HG03066 (cell line): ENCODE data around the gene GIMAP2.
"Not testable (repeated sequence)": the region's sequence is repeated elsewhere in the genome, so short reads cannot be mapped to it uniquely, and the experiment has no call there.

Source experiments
- ATAC-seq: cut with Tn5 transposase; IDR thresholded peaks from one replicate; pipeline ENCODE4 v1.9.1; 2021; ENCODE audit warnings: low read depth; ENCODE audit not compliant: unreplicated experiment

The GIMAP2 gene

GRCh38 chr7:150685219-150686029, at the start of gene GIMAP2:
GIMAP2 (plus strand) TSS chr7:150685706; CDS start chr7:150687060, 1,354 bp downstream.
- peak; percentile 95 for ATAC-seq

GRCh38 chr7:150641854-150642253, 43.7 kb upstream of the GIMAP2 start:
- no peak for ATAC-seq

GRCh38 chr7:150642926-150643325, 42.6 kb upstream of the GIMAP2 start:
- no peak for ATAC-seq

GRCh38 chr7:150645259-150646020, 40.1 kb upstream of the GIMAP2 start:
- no peak for ATAC-seq

- ATAC-seq: no peak
These were observed 37.0 kb upstream of the GIMAP2 start for GRCh38 chr7:150648353-150649079.

GRCh38 chr7:150649080-150649385, 36.5 kb upstream of the GIMAP2 start:
- ATAC-seq: no peak

GRCh38 chr7:150654692-150655091, 30.8 kb upstream of the GIMAP2 start:
- no peak for ATAC-seq

- ATAC-seq: no peak
These were observed 29.5 kb upstream of the GIMAP2 start for GRCh38 chr7:150656047-150656446.

GRCh38 chr7:150657526-150657925, 28.0 kb upstream of the GIMAP2 start:
- ATAC-seq: no peak

GRCh38 chr7:150660939-150661613, 24.4 kb upstream of the GIMAP2 start:
- no peak for ATAC-seq

GRCh38 chr7:150662821-150663220, 22.7 kb upstream of the GIMAP2 start:
- ATAC-seq: not testable (repeated sequence)

- no peak for ATAC-seq
These were observed 21.6 kb upstream of the GIMAP2 start for GRCh38 chr7:150663802-150664494.

- no peak for ATAC-seq
These were observed 20.3 kb upstream of the GIMAP2 start for GRCh38 chr7:150665089-150665748.

GRCh38 chr7:150665896-150666295, 19.6 kb upstream of the GIMAP2 start:
- ATAC-seq: no peak

GRCh38 chr7:150666412-150666811, 19.1 kb upstream of the GIMAP2 start:
- ATAC-seq: no peak

GRCh38 chr7:150668472-150668911, 17.0 kb upstream of the GIMAP2 start:
- peak; percentile 83 for ATAC-seq

GRCh38 chr7:150668977-150669376, 16.5 kb upstream of the GIMAP2 start:
- ATAC-seq: no peak

GRCh38 chr7:150671798-150672585, 13.5 kb upstream of the GIMAP2 start:
- ATAC-seq: not testable (repeated sequence)

- ATAC-seq: no peak
These were observed 9.8 kb upstream of the GIMAP2 start for GRCh38 chr7:150675714-150676113.
